ENCODE data around the gene PRPF4.

PRPF4 gene

DNA sequence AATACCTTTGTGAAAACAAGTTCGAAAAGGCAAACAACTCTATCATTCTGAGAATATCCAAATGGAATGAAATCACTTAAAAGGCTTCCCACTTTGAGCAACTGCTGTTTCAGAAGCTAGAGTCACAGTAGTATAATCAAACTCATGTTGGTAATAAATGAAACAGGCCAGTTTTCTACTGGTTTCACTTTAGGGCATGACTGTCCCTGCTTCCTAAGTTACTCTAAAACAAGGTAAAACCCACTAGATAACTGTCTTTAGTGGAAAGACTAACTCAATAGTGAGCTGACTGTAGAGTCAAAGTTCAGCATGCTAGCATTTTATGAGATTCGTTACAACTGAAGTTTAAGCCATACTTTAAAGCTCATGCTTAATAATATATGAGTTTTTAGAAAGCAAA, 6.1 kb upstream of the PRPF4 start:
- no peak for DNase-seq

DNA sequence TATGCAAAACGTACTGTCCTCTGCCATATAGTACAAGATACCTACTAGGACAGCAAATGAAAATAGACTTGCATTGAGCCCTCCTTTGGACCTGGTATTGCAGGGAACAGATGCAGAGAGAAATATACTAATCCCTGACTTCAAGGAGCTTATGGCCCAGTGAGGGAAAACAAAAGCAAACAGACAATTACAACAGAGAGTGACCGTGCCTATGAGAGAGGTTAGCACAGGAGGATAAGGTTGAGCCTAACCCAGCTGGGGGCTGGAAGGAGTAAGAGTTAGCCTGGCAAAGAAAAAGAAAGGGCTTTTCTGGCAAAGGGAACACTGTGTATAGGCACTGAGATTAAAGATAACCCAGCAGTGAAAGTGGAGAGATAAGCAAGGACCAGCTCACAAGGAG, 5.6 kb upstream of the PRPF4 start:
- DNase-seq, result peak in 1 of 2 experiments; percentile 43

GRCh38 chr9:113274474-113275156, 843 bp upstream of the PRPF4 start:
- DNase-seq, result peak; percentile 31 to 78

DNA sequence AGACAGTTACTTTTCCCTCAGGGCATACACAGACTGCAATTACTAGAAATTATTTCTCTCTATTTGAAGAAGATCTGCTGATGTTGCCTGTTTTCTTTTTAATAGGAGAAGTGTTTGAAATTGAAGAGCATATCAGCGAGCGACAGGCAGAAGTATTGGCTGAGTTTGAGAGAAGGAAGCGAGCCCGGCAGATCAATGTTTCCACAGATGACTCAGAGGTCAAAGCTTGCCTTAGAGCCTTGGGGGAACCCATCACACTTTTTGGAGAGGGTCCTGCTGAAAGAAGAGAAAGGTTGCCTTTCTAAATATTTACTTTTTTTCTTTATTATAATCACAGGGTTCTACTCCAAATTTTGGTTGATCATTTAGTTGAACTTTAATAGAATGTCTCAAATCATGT, 3.4 kb downstream of the PRPF4 start:
- no peak for DNase-seq

- no peak for DNase-seq
These were observed 5.9 kb downstream of the PRPF4 start for GRCh38 chr9:113281356-113281755.

DNA sequence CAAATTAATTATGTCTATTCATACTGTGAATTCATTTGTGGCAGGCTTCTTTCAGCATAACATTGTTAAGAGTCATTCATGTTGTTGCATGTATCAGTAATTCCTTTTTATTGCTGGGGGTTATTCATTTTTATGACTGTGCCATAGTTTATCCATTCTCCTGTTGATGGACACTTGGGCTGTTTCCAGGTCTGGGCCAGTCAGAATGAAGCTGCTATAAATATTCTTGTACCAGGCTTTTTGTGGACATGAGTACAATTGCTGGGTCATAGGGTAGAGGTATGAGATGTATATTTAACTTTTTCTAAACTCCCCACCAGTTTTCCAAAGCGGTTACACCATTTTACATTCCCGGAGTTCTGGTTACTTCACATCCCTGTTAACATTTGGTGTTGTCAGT, 13.6 kb downstream of the PRPF4 start:
- DNase-seq, result no peak

GRCh38 chr9:113290052-113290607, 14.7 kb downstream of the PRPF4 start:
- no peak for DNase-seq

DNA sequence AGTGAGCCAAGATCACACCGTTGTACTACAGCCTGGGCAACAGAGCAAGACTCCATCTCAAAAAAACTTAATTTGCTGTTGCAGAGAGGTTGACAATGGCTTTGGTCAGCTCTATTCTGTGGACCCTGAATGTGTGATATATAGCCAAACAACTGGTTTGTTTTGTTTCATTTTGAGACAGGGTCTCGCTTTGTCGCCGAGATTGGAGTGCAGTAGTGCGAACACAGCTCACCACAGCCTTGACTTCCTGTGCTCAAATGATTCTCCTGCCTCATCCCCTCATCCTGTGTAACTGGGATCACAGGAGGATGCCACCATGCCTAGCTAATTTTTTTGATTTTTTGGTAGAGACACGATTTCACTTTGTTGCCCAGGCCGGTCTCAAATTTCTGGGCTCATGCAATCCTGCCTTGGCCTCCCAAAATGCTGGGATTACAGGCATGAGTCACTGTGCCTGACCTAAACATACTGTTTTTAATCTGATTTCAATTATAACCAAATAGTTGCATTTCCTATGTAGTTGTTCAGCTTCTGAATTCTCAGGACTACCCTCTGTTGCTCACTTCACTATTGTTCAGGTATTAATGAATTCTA, 17.9 kb downstream of the PRPF4 start:
- no peak for DNase-seq

- peak in 1 of 2 experiments; percentile 52 for DNase-seq
These were observed 20.8 kb downstream of the PRPF4 start for GRCh38 chr9:113296247-113296646.

- peak; percentile 84 to 91 for DNase-seq
These were observed 21.5 kb downstream of the PRPF4 start for GRCh38 chr9:113296796-113297558.

DNA sequence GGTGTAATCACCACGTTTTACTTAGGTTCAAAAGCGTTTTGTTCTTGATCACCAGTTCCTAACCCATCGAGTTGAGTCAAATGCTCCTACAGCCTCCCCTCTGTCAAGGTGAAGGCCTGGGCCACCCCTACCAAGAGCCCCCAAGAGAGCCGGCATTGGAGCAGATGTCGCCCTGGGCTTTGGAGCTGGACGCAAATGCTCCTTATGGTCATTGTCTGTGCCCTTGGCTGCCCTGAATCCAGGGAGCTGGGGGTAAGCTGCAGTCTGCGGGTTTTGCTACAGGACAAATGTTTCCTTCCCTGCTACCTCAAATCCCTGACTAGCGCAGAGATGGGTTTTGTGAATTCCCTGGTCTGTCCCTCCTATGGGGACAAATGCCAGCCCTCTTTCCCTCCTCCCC, 22.9 kb downstream of the PRPF4 start:
- no peak for DNase-seq

- no peak for DNase-seq
These were observed 23.7 kb downstream of the PRPF4 start for GRCh38 chr9:113298924-113299770.

- DNase-seq, result no peak
These were observed 24.4 kb downstream of the PRPF4 start for GRCh38 chr9:113299800-113300292.

- DNase-seq, result no peak
These were observed 26.1 kb downstream of the PRPF4 start for GRCh38 chr9:113301548-113301947.

DNA sequence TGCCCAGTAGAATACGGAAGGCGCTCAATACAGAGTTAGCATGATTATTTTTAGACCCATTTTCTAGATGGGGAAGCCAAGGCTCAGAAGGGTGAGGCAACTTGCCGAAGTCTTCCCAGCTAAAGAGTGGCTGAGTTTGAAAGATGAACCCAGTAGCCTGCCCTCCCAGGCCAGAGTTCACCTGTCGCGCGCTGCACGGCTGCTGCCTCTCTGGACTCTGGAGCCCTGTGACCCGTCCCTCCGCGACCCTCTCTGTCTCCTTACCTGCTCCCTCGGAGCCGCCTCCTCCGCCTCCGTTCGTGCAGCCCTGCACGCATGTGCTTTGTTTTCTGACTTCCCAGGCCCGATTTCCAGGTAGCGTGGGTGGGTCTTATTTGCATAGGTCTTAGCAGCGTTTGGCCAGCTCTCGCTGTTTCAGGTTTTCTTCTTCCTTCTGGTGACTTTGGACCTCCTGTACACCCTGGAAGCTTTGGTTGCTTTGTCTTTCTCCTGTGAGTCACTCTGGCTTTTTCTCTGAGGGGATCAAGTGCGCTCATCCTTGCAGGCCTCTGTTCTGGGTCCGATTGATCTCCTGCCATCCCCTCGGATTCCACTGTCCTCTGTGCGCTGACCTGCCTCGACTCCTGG, 27.4 kb downstream of the PRPF4 start, which contains the start of gene RNF183:
RNF183 (minus strand) TSS at position 585 of the 627 bp plus-strand sequence. CDS start 5,192 bp downstream, outside the sequence.
- DNase-seq, result no peak

- no peak for DNase-seq
These were observed 31.1 kb downstream of the PRPF4 start for GRCh38 chr9:113306566-113306965.

- no peak for DNase-seq
These were observed 32.0 kb downstream of the PRPF4 start for GRCh38 chr9:113307396-113307975.

DNA sequence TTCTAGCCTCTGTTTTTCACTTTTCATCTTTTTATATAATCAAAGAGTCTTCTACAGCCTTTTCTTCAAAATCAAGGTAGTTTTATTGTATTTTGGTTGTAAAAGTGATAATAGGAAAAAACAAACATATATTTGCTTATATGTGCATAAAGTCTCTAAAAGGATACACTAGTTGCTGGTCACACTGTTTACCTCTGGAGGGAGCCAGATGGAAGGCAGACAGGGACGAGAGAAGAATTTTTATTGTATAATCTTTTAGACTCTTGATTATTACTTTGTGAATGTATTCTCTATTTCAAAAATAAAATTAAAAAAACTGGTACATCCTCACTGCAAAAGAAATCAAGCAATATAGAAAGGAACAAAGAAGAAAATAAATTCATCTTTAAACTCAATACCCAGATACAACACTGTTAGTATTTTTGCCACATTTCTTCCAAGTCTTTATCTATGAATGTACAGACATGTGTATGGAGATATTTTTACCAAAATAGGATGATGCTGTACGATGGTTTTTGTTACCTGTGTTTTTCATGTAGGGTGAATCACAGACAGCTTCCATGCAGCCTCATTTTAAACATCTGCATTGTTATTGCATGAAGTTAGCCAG, 33.9 kb downstream of the PRPF4 start:
- DNase-seq, result peak in 1 of 2 experiments; percentile 44

DNA sequence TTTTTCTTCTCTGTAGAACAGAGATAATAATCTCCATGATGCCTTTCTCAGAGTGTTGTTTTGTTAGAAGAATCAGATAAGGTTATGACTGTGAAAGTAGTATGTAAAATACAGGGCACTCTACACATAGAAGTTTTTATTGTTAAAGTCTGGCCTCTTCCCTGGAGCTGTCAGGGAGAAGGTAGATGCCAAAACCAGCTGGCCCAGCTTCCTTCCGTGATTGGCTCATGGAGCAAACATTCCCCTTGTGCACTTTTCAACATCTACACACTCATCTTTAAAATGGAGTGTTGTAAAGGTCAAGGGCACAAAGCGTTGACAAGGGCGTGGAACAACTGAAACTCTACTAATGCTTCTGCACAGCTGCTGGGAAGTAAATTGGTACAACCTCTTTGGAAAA, 35.1 kb downstream of the PRPF4 start:
- no peak for DNase-seq

DNA sequence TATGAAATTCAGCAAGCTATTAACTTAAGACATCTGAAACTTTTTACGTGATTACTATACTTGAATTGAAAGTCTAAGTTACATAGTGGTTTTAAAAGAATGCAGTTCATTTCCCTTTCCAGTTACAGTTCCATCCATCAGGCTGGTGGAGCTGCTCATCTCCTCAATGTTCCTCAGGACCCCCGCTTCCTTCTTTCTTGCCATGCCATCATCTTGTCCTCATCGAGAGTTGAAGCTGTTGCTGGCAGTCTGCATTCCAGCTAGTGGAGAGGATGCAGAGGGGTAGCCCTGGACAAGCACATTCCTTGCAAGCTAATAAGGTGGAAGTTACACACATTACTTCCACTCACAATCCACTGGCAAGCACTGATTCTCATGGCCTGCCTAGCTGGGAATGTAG, 36.5 kb downstream of the PRPF4 start:
- DNase-seq, result no peak

DNA sequence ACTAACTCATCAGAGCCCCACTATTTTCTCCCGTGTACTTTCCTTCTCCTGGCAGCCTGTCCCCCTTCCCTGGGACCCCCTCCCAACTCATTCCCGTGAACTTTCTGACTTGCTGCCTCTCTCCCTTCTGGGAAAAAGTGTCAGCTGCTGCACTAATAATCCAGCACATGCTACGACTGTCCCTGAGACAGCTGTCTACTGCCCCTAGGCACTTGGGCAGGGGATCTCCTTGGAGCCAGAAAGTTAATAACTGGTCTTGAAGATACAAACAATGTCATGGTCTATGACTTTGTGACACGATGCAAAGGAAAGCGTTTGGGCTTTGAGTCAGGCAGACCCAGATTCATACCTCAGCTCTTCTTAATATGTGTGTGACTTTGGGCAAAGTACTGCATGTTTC, 37.8 kb downstream of the PRPF4 start:
- peak in 1 of 2 experiments; percentile 57 for DNase-seq
